ENCODE measurements around the gene APC. TPM values are rescaled to one million over a fixed set of nuclear protein-coding genes. Genes with fewer than 3 reads are reported as not detected.

APC gene
- 33.1 TPM for total RNA-seq
- long read RNA-seq = 0 reads

GRCh38 chr5:112737463-112738190 is at the start of gene APC:
APC (plus strand) TSS chr5:112737885; CDS start chr5:112754891, 17,006 bp downstream.
- peak; percentile 99 for ATAC-seq (ENCODE audit: poor library complexity)
- DNase-seq = peak; percentile 97
- intact Hi-C loops (cut with DNase I) = no loop called here

GRCh38 chr5:112689155-112689909 is 48.4 kb upstream of the APC start:
- DNase-seq = no peak
- no peak for ATAC-seq (ENCODE audit: poor library complexity)
- intact Hi-C loops (cut with DNase I) = no loop called here

GRCh38 chr5:112690605-112691338 is 46.9 kb upstream of the APC start:
- intact Hi-C loops (cut with DNase I) = no loop called here
- ATAC-seq (ENCODE audit: poor library complexity) (no peak), DNase-seq (no peak)

- ATAC-seq (ENCODE audit: poor library complexity) (no peak), DNase-seq (no peak)
- intact Hi-C loops (cut with DNase I) = no loop called here
These were observed 46.4 kb upstream of the APC start for GRCh38 chr5:112691339-112691680.

- intact Hi-C loops (cut with DNase I) = no loop called here
These were observed 45.9 kb upstream of the APC start for GRCh38 chr5:112691758-112692157.

GRCh38 chr5:112692472-112692871 is 45.2 kb upstream of the APC start:
- DNase-seq = no peak
- intact Hi-C loops (cut with DNase I) = no loop called here
- ATAC-seq (ENCODE audit: poor library complexity) = no peak

More at GRCh38 chr5:112691758-112692157, 45.9 kb upstream of the APC start:
- DNase-seq (no peak), ATAC-seq (ENCODE audit: poor library complexity) (no peak)

GRCh38 chr5:112693301-112693700 is 44.4 kb upstream of the APC start:
- ATAC-seq (ENCODE audit: poor library complexity) (no peak), DNase-seq (no peak)
- intact Hi-C loops (cut with DNase I) = no loop called here

GRCh38 chr5:112694853-112695709 is 42.6 kb upstream of the APC start:
- ATAC-seq (ENCODE audit: poor library complexity) = no peak
- DNase-seq = no peak
- intact Hi-C loops (cut with DNase I) = no loop called here

- intact Hi-C loops (cut with DNase I) = no loop called here
- no peak for ATAC-seq (ENCODE audit: poor library complexity)
These were observed 40.9 kb upstream of the APC start for GRCh38 chr5:112696786-112697185.

GRCh38 chr5:112697322-112697721 is 40.4 kb upstream of the APC start:
- DNase-seq (no peak), ATAC-seq (ENCODE audit: poor library complexity) (no peak)
- intact Hi-C loops (cut with DNase I) = no loop called here

More at GRCh38 chr5:112696786-112697185, 40.9 kb upstream of the APC start:
- no peak for DNase-seq

- intact Hi-C loops (cut with DNase I) = no loop called here
- DNase-seq (no peak), ATAC-seq (ENCODE audit: poor library complexity) (no peak)
These were observed 39.9 kb upstream of the APC start for GRCh38 chr5:112697833-112698232.

GRCh38 chr5:112703866-112704820 is 33.5 kb upstream of the APC start:
- DNase-seq (peak; percentile 58), ATAC-seq (ENCODE audit: poor library complexity) (peak; percentile 12)
- intact Hi-C loops (cut with DNase I) = no loop called here

- ATAC-seq (ENCODE audit: poor library complexity) (no peak), DNase-seq (no peak)
- intact Hi-C loops (cut with DNase I) = no loop called here
These were observed 31.2 kb upstream of the APC start for GRCh38 chr5:112706446-112707016.

- intact Hi-C loops (cut with DNase I) = no loop called here
- ATAC-seq (ENCODE audit: poor library complexity) (peak; percentile 99), DNase-seq (peak; percentile 98)
These were observed 30.2 kb upstream of the APC start for GRCh38 chr5:112707187-112708102.

- intact Hi-C loops (cut with DNase I) = no loop called here
- ATAC-seq (ENCODE audit: poor library complexity) (no peak), DNase-seq (no peak)
These were observed 29.5 kb upstream of the APC start for GRCh38 chr5:112708103-112708622.

GRCh38 chr5:112709416-112709815 is 28.3 kb upstream of the APC start:
- no peak for ATAC-seq (ENCODE audit: poor library complexity)
- intact Hi-C loops (cut with DNase I) = no loop called here
- no peak for DNase-seq
